HepG2 (cell line): Measurements from ENCODE around the gene ANAPC2. TPM values are rescaled to one million over a fixed set of nuclear protein-coding genes. Genes with fewer than 3 reads are reported as not detected.
A peak's percentile ranks its signal among the peaks of the same experiment; 100 is the strongest.

Experiments used
- HOXA5 ChIP-seq: sonication (generic); formaldehyde crosslinking; IDR thresholded peaks from 2 replicates; pipeline ENCODE4 v1.4.0; 2020; ENCODE audit warnings: missing genetic modification reagents
- KDM1A ChIP-seq: IDR thresholded peaks from 2 replicates; pipeline ENCODE4 v1.6.1; 2016; ENCODE audit warnings: missing compliant biosample characterization
- ZNF143 ChIP-seq: sonication (generic); formaldehyde crosslinking; IDR thresholded peaks from 2 replicates; pipeline ENCODE4 v1.4.0; 2020; ENCODE audit warnings: missing genetic modification reagents
- ZNF235 ChIP-seq: sonication (generic); formaldehyde crosslinking; IDR thresholded peaks from 2 replicates; pipeline ENCODE4 v1.8.1; 2023; ENCODE audit warnings: mild to moderate bottlenecking, missing genetic modification reagents, borderline replicate concordance
- ZNF510 ChIP-seq: sonication (generic); formaldehyde crosslinking; IDR thresholded peaks from 2 replicates; pipeline ENCODE4 v1.4.0; 2020; ENCODE audit warnings: low read depth, mild to moderate bottlenecking, missing genetic modification reagents
- ZNF546 ChIP-seq: sonication (generic); formaldehyde crosslinking; conservative IDR thresholded peaks from 2 replicates; pipeline ENCODE4 v1.8.1; 2023; ENCODE audit warnings: mild to moderate bottlenecking, missing genetic modification reagents
- ZNF670 ChIP-seq: sonication (generic); formaldehyde crosslinking; IDR thresholded peaks from 2 replicates; pipeline ENCODE4 v1.8.0; 2022; ENCODE audit warnings: mild to moderate bottlenecking, missing genetic modification reagents, borderline replicate concordance
- polyA plus RNA-seq, 8 experiments: library from polyadenylated mRNA; depleted of rRNA in 3 of 8; stranded (reverse) in 7 of 8; unstranded in 1 of 8; fragments of >200 nt; fragmentation: Illumina TruSeq in 4 of 8; extraction: Trizol in 4 of 8; gene quantifications; 2 replicates each; pipeline versions ENCODE4 v1.2.1 to v1.2.3, GENCODE V29; 2011 to 2016; ENCODE audit warnings: low read depth in 4 of 8, missing spikeins in 1 of 8, mixed read lengths in 1 of 8; ENCODE audit not compliant: insufficient read depth in 1 of 8
- total RNA-seq, 5 experiments: library from RNA; depleted of rRNA; stranded (reverse); fragments of >200 nt; fragmentation: Illumina TruSeq; extraction: Trizol; gene quantifications; 2 replicates each; pipeline ENCODE4 v1.2.3, GENCODE V29; 2016; ENCODE audit warnings: low read depth in 1 of 5
- TF ChIP-seq, protein P1 (sequence below): sonication (generic); formaldehyde crosslinking; IDR thresholded peaks from 2 replicates; pipeline ENCODE4 v1.4.0; 2020; ENCODE audit warnings: mild to moderate bottlenecking, missing genetic modification reagents
- TF ChIP-seq, protein P2 (sequence below): sonication (generic); formaldehyde crosslinking; IDR thresholded peaks from 2 replicates; pipeline ENCODE4 v1.4.0; 2020; ENCODE audit warnings: missing genetic modification reagents
- TF ChIP-seq, protein P3 (sequence below): sonication (generic); formaldehyde crosslinking; IDR thresholded peaks from 2 replicates; pipeline ENCODE4 v1.4.0; 2020; ENCODE audit warnings: mild to moderate bottlenecking, missing genetic modification reagents
- TF ChIP-seq, protein P4 (sequence below): sonication (generic); formaldehyde crosslinking; IDR thresholded peaks from 2 replicates; pipeline ENCODE4 v1.9.0; 2021; ENCODE audit warnings: missing genetic modification reagents, mild to moderate bottlenecking, borderline replicate concordance

Gene ANAPC2
- total and polyA plus RNA-seq, 2 of the 13 experiments (the other 11 are each of a cell fraction or from before 2014, with no cell fraction given), result 12.3 to 15.4 TPM

DNA sequence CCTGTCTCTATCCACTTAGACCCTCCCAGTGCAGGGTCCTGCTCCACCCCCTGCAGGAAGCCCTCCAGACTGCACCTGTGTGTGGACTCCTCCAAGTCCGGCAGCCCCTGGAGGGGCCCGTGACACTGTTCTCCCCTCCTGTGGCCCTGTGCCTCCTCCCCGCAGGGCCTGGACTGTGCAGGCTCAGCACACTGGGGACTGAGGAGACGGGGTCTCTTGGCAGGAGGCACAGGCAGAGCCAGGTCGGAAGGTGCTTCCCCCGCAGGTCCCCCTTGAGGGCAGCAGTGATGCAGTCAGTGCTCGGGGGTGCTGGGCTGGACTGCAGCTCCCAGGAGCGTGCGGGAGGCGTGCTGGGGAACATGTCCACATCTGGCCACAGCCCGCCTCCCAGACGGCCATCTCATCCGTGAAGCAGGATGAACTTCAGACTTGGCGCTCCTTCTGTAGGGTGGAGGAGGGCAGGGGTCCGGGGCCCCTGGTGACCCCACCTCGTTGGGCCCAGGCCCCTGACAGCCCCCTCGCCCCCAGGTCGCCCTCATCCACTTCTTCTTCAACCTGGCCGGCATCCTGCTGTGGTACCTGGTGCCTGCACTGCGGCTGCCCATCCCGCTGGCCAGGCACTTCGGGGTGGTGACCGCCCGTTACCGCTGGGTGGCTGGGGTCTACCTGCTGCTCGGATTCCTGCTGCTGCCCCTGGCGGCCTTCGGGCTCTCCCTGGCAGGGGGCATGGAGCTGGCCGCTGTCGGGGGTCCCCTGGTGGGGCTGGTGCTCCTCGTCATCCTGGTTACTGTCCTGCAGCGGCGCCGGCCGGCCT lies 47.3 kb upstream of the ANAPC2 start (continued):
- TF ChIP-seq, protein P1, sequence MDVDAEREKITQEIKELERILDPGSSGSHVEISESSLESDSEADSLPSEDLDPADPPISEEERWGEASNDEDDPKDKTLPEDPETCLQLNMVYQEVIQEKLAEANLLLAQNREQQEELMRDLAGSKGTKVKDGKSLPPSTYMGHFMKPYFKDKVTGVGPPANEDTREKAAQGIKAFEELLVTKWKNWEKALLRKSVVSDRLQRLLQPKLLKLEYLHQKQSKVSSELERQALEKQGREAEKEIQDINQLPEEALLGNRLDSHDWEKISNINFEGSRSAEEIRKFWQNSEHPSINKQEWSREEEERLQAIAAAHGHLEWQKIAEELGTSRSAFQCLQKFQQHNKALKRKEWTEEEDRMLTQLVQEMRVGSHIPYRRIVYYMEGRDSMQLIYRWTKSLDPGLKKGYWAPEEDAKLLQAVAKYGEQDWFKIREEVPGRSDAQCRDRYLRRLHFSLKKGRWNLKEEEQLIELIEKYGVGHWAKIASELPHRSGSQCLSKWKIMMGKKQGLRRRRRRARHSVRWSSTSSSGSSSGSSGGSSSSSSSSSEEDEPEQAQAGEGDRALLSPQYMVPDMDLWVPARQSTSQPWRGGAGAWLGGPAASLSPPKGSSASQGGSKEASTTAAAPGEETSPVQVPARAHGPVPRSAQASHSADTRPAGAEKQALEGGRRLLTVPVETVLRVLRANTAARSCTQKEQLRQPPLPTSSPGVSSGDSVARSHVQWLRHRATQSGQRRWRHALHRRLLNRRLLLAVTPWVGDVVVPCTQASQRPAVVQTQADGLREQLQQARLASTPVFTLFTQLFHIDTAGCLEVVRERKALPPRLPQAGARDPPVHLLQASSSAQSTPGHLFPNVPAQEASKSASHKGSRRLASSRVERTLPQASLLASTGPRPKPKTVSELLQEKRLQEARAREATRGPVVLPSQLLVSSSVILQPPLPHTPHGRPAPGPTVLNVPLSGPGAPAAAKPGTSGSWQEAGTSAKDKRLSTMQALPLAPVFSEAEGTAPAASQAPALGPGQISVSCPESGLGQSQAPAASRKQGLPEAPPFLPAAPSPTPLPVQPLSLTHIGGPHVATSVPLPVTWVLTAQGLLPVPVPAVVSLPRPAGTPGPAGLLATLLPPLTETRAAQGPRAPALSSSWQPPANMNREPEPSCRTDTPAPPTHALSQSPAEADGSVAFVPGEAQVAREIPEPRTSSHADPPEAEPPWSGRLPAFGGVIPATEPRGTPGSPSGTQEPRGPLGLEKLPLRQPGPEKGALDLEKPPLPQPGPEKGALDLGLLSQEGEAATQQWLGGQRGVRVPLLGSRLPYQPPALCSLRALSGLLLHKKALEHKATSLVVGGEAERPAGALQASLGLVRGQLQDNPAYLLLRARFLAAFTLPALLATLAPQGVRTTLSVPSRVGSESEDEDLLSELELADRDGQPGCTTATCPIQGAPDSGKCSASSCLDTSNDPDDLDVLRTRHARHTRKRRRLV (CRISPR knock-in tag), result no peak
- TF ChIP-seq ZNF546 (CRISPR knock-in tag), result peak; percentile 59
- peak; percentile 58 for TF ChIP-seq KDM1A (CRISPR knock-in tag)
- TF ChIP-seq HOXA5 (CRISPR knock-in tag), result no peak
- TF ChIP-seq, protein P2, sequence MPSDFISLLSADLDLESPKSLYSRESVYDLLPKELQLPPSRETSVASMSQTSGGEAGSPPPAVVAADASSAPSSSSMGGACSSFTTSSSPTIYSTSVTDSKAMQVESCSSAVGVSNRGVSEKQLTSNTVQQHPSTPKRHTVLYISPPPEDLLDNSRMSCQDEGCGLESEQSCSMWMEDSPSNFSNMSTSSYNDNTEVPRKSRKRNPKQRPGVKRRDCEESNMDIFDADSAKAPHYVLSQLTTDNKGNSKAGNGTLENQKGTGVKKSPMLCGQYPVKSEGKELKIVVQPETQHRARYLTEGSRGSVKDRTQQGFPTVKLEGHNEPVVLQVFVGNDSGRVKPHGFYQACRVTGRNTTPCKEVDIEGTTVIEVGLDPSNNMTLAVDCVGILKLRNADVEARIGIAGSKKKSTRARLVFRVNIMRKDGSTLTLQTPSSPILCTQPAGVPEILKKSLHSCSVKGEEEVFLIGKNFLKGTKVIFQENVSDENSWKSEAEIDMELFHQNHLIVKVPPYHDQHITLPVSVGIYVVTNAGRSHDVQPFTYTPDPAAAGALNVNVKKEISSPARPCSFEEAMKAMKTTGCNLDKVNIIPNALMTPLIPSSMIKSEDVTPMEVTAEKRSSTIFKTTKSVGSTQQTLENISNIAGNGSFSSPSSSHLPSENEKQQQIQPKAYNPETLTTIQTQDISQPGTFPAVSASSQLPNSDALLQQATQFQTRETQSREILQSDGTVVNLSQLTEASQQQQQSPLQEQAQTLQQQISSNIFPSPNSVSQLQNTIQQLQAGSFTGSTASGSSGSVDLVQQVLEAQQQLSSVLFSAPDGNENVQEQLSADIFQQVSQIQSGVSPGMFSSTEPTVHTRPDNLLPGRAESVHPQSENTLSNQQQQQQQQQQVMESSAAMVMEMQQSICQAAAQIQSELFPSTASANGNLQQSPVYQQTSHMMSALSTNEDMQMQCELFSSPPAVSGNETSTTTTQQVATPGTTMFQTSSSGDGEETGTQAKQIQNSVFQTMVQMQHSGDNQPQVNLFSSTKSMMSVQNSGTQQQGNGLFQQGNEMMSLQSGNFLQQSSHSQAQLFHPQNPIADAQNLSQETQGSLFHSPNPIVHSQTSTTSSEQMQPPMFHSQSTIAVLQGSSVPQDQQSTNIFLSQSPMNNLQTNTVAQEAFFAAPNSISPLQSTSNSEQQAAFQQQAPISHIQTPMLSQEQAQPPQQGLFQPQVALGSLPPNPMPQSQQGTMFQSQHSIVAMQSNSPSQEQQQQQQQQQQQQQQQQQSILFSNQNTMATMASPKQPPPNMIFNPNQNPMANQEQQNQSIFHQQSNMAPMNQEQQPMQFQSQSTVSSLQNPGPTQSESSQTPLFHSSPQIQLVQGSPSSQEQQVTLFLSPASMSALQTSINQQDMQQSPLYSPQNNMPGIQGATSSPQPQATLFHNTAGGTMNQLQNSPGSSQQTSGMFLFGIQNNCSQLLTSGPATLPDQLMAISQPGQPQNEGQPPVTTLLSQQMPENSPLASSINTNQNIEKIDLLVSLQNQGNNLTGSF (CRISPR knock-in tag), result no peak
- 0 out of 2 replicates have a peak, but pooled peaks have one; percentile 20 for TF ChIP-seq ZNF235
- no peak for TF ChIP-seq ZNF510 (CRISPR knock-in tag)
- peak; percentile 55; the same call in 1 of the 2 replicates for TF ChIP-seq ZNF143 (CRISPR knock-in tag)
- TF ChIP-seq, protein P3, sequence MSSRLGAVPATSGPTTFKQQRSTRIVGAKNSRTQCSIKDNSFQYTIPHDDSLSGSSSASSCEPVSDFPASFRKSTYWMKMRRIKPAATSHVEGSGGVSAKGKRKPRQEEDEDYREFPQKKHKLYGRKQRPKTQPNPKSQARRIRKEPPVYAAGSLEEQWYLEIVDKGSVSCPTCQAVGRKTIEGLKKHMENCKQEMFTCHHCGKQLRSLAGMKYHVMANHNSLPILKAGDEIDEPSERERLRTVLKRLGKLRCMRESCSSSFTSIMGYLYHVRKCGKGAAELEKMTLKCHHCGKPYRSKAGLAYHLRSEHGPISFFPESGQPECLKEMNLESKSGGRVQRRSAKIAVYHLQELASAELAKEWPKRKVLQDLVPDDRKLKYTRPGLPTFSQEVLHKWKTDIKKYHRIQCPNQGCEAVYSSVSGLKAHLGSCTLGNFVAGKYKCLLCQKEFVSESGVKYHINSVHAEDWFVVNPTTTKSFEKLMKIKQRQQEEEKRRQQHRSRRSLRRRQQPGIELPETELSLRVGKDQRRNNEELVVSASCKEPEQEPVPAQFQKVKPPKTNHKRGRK (CRISPR knock-in tag), result no peak
- TF ChIP-seq, protein P4, sequence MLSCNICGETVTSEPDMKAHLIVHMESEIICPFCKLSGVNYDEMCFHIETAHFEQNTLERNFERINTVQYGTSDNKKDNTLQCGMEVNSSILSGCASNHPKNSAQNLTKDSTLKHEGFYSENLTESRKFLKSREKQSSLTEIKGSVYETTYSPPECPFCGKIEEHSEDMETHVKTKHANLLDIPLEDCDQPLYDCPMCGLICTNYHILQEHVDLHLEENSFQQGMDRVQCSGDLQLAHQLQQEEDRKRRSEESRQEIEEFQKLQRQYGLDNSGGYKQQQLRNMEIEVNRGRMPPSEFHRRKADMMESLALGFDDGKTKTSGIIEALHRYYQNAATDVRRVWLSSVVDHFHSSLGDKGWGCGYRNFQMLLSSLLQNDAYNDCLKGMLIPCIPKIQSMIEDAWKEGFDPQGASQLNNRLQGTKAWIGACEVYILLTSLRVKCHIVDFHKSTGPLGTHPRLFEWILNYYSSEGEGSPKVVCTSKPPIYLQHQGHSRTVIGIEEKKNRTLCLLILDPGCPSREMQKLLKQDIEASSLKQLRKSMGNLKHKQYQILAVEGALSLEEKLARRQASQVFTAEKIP, result no peak
- TF ChIP-seq ZNF670 (CRISPR knock-in tag), result no peak
